SJCRH30 (cell line): ENCODE measurements around the gene SLC25A2. TPM values are rescaled to one million over a fixed set of nuclear protein-coding genes. Genes with fewer than 3 reads are reported as not detected.

ENCODE experiments used
- DNase-seq, 2 experiments: peaks; one replicate each; pipeline ENCODE4 v3.0.0-alpha.2; 2015 to 2020
- H3K27ac ChIP-seq: fragments of 250-450 bp; sonication (Bioruptor Pico); 2 replicates; pipeline ENCODE4 v1.5.1; 2020; ENCODE audit warnings: mild to moderate bottlenecking, moderate library complexity
- H3K27me3 ChIP-seq: fragments of 250-450 bp; sonication (Bioruptor Pico); 2 replicates; pipeline ENCODE4 v1.5.1; 2020; ENCODE audit warnings: mild to moderate bottlenecking, moderate library complexity
- H3K36me3 ChIP-seq: fragments of 250-450 bp; sonication (Bioruptor Pico); 2 replicates; pipeline ENCODE4 v1.5.1; 2020; ENCODE audit warnings: mild to moderate bottlenecking, moderate library complexity
- H3K4me1 ChIP-seq: fragments of 250-450 bp; sonication (Bioruptor Pico); 2 replicates; pipeline ENCODE4 v1.5.1; 2020; ENCODE audit warnings: mild to moderate bottlenecking, moderate library complexity
- H3K4me3 ChIP-seq: fragments of 250-450 bp; sonication (Bioruptor Pico); 2 replicates; pipeline ENCODE4 v1.5.1; 2020; ENCODE audit warnings: mild to moderate bottlenecking, moderate library complexity
- H3K9me3 ChIP-seq: fragments of 250-450 bp; sonication (Bioruptor Pico); replicated peaks from 2 replicates; pipeline ENCODE4 v1.5.1; 2020; ENCODE audit warnings: mild to moderate bottlenecking, moderate library complexity
- total RNA-seq: library from RNA; depleted of rRNA; stranded (reverse); fragments of >200 nt; shearing (Covaris generic); gene quantifications from 2 replicates; pipeline ENCODE4 v1.2.3, GENCODE V29; 2014; rRNA removed

SLC25A2 gene
- total RNA-seq, 1 experiment from 2014 or later, result not detected

DNA sequence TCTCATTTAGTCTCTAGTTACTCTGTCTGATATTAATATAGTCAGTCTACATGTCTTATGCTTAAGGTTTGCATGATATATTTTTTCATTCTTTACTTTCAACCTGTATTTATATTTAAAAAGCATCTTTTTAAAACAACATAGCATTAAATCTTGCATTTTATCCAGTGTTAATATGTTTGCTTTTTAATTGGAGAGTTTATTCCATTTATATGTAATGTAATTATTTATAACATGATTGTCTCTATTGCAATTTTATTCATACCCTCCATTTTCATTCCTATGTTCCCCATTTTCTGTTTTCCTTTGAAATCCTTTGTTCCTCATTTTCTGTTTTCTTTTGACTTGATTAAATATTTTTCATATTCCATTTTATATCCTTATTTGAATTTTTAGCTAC lies 45.4 kb downstream of the SLC25A2 start:
- no peaks in the 10 kb centered on the region for H3K4me1 ChIP-seq
- no peak for DNase-seq
- peaks cover 49% of the 10 kb centered on the region for H3K9me3 ChIP-seq
- no peak overlapping the region for H3K27ac ChIP-seq
- H3K36me3 ChIP-seq, result no peaks in the 10 kb centered on the region
- no peak overlapping the region for H3K4me3 ChIP-seq
- no peaks in the 10 kb centered on the region for H3K27me3 ChIP-seq

Other genes with a start within 250 kb of the SLC25A2 start
- gene PCDHB2, start 209.4 kb downstream of the SLC25A2 start, total RNA-seq, result 24.4 and 24.6 TPM in 2 replicates
- 1.3 and 1.6 TPM in 2 replicates for gene PCDHB3, start 203.6 kb downstream of the SLC25A2 start, total RNA-seq
- gene PCDHB4, start 182.2 kb downstream of the SLC25A2 start, total RNA-seq, result 0.25 and 0.42 TPM in 2 replicates
- 20.4 and 23.8 TPM in 2 replicates for gene PCDHB5, start 168.8 kb downstream of the SLC25A2 start, total RNA-seq
- 0.15 and 0.26 TPM in 2 replicates for gene PCDHB6, start 154.0 kb downstream of the SLC25A2 start, total RNA-seq
- gene PCDHB7, start 131.4 kb downstream of the SLC25A2 start, total RNA-seq, result 1.1 and 1.3 TPM in 2 replicates
- 17.8 and 18.6 TPM in 2 replicates for gene PCDHB8, start 126.3 kb downstream of the SLC25A2 start, total RNA-seq
- gene PCDHB16, start 121.7 kb downstream of the SLC25A2 start, total RNA-seq, result 5.6 and 6.8 TPM in 2 replicates
- gene PCDHB9, start 116.9 kb downstream of the SLC25A2 start, total RNA-seq, result 4.9 and 5.1 TPM in 2 replicates
- gene PCDHB10, start 111.7 kb downstream of the SLC25A2 start, total RNA-seq, result 9.7 and 9.8 TPM in 2 replicates
- 8.9 and 9.8 TPM in 2 replicates for gene PCDHB11, start 104.4 kb downstream of the SLC25A2 start, total RNA-seq
- 4.5 and 4.7 TPM in 2 replicates for gene PCDHB12, start 95.3 kb downstream of the SLC25A2 start, total RNA-seq
- 3.0 and 3.2 TPM in 2 replicates for gene PCDHB13, start 90.1 kb downstream of the SLC25A2 start, total RNA-seq
- 10.9 and 11.2 TPM in 2 replicates for gene PCDHB14, start 80.7 kb downstream of the SLC25A2 start, total RNA-seq
- 0.86 and 0.91 TPM in 2 replicates for gene PCDHB15, start 58.7 kb downstream of the SLC25A2 start, total RNA-seq
- gene TAF7, start 16.7 kb upstream of the SLC25A2 start, total RNA-seq, result 115 and 130 TPM in 2 replicates
- 3.5 and 3.6 TPM in 2 replicates for gene PCDHGA1, start 26.5 kb upstream of the SLC25A2 start, total RNA-seq
- gene PCDHGA2, start 34.7 kb upstream of the SLC25A2 start, total RNA-seq, result 0.71 and 1.0 TPM in 2 replicates
- gene PCDHGA3, start 39.8 kb upstream of the SLC25A2 start, total RNA-seq, result 0.56 and 0.67 TPM in 2 replicates
- 21.1 and 23.4 TPM in 2 replicates for gene PCDHGB1, start 46.0 kb upstream of the SLC25A2 start, total RNA-seq
- gene PCDHGA4, start 51.0 kb upstream of the SLC25A2 start, total RNA-seq, result 12.9 and 14.7 TPM in 2 replicates
- 8.9 and 9.8 TPM in 2 replicates for gene PCDHGB2, start 55.9 kb upstream of the SLC25A2 start, total RNA-seq
- 4.7 and 6.9 TPM in 2 replicates for gene PCDHGA5, start 60.1 kb upstream of the SLC25A2 start, total RNA-seq
- 5.2 and 7.4 TPM in 2 replicates for gene PCDHGB3, start 66.2 kb upstream of the SLC25A2 start, total RNA-seq
- 4.9 and 5.8 TPM in 2 replicates for gene PCDHGA6, start 69.8 kb upstream of the SLC25A2 start, total RNA-seq
- gene PCDHGA7, start 78.7 kb upstream of the SLC25A2 start, total RNA-seq, result 3.6 and 4.7 TPM in 2 replicates
- gene PCDHGB4, start 83.6 kb upstream of the SLC25A2 start, total RNA-seq, result 1.7 and 3.1 TPM in 2 replicates
- 3.3 and 3.4 TPM in 2 replicates for gene PCDHGA8, start 88.6 kb upstream of the SLC25A2 start, total RNA-seq
- gene PCDHGB5, start 93.9 kb upstream of the SLC25A2 start, total RNA-seq, result 1.6 and 2.2 TPM in 2 replicates
- 1.8 and 2.3 TPM in 2 replicates for gene PCDHGA9, start 98.7 kb upstream of the SLC25A2 start, total RNA-seq
- gene PCDHGB6, start 104.0 kb upstream of the SLC25A2 start, total RNA-seq, result 1.4 and 2.6 TPM in 2 replicates
- gene PCDHGA10, start 108.9 kb upstream of the SLC25A2 start, total RNA-seq, result 1.3 and 1.6 TPM in 2 replicates
- 0.91 and 1.8 TPM in 2 replicates for gene PCDHGB7, start 113.6 kb upstream of the SLC25A2 start, total RNA-seq
- gene PCDHGA11, start 117.0 kb upstream of the SLC25A2 start, total RNA-seq, result 1.3 and 1.4 TPM in 2 replicates
- 1.2 and 1.4 TPM in 2 replicates for gene PCDHGA12, start 126.5 kb upstream of the SLC25A2 start, total RNA-seq
- 105 and 109 TPM in 2 replicates for gene PCDHGC3, start 171.9 kb upstream of the SLC25A2 start, total RNA-seq
- 3.4 and 3.6 TPM in 2 replicates for gene PCDHGC4, start 181.0 kb upstream of the SLC25A2 start, total RNA-seq
- 1.3 and 2.8 TPM in 2 replicates for gene PCDHGC5, start 185.0 kb upstream of the SLC25A2 start, total RNA-seq